ENCODE results near the gene SMC1B. TPM values are rescaled to one million over a fixed set of nuclear protein-coding genes. Genes with fewer than 3 reads are reported as not detected.
"Not testable (repeated sequence)": the region's sequence is repeated elsewhere in the genome, so short reads cannot be mapped to it uniquely, and the experiment has no call there.

The SMC1B gene
- total RNA-seq, 1 experiment from 2014 or later, result 0.12 TPM

DNA sequence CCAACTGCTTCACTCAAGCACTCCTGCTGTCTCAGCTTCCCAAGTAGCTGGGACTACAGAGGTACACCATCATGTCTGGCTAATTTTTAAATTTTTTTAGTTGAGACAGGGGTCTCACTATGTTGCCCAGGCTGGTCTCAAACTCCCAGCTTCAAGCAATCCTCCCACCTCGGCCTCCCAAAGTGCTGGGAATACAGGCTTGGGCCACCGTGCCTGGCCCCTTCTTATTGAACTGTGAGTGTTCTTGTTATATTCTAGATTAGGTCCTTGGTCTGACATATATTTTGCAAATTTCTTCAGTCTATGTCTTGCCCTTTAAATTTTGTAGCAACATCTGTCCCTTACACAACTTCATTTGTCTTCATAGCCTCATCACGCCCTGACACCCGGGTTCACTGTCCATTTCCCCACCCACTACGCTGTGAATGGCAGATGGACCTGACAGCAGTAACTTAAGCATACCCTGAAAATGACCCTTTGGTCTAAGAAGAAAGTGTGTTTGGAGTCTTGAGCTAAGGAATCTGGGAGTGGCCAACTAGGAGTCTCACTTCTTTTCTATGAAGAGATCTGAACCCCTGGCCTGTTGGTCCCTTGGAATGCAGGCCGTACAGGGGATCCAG, 107.8 kb downstream of the SMC1B start:
- DNase-seq (ENCODE audit: low read depth), result no peak

DNA sequence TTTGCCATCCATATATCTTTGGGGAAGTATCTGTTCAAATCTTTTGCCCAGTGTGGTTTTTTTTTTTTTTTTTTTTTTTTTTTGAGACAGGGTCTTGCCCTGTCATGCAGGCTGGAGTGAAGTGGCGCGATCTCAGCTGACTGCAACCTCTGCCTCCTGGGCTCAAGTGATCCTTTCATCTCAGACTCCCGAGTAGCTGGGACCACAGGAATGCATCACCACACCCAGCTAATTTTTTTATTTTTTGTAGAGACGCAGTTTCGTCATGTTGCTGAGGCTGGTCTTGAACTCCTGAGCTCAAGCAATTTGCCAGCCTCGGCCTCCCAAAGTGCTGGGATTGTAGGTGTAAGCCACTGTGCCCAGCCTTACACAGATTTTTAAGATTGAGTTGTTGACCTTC, 108.4 kb downstream of the SMC1B start:
- DNase-seq (ENCODE audit: low read depth), result peak; percentile 27

DNA sequence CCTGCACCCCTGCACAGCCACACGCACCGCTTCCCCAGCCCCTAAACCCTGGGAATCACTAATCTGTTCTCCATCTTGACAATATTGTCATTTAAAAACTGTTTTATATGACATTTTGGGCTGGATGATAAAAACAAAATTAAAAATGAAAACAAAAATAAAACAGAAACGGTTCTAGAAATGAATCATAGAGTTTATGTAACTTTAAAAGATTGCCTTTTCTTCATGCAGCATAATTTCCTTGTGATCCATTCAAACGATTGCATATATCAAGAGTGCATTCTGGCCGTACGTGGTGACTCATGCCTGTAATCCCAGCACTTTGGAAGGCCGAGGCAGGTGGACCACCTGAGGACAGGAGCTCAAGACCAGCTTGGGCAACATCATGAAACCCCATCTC, 110.2 kb downstream of the SMC1B start:
- DNase-seq (ENCODE audit: low read depth), result no peak

DNA sequence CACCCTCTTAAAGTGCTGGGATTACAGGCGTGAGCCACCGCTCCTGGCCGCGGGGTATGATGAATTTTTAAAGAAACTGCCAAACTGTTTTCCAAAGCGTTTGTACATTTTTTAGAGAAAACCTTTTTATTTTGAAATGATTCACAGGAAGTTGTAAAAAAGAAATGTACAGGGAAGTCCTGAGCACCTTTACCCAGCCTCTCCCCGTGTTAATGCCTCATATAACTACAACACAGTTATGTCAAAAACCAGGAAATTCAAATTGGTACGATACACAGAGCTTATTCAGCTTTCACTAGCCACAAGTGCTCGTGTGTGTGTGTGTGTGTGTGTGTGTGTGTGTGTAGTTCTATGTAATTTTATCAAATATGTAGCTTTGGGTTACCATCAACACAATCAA, 110.6 kb downstream of the SMC1B start:
- no peak for DNase-seq (ENCODE audit: low read depth)

DNA sequence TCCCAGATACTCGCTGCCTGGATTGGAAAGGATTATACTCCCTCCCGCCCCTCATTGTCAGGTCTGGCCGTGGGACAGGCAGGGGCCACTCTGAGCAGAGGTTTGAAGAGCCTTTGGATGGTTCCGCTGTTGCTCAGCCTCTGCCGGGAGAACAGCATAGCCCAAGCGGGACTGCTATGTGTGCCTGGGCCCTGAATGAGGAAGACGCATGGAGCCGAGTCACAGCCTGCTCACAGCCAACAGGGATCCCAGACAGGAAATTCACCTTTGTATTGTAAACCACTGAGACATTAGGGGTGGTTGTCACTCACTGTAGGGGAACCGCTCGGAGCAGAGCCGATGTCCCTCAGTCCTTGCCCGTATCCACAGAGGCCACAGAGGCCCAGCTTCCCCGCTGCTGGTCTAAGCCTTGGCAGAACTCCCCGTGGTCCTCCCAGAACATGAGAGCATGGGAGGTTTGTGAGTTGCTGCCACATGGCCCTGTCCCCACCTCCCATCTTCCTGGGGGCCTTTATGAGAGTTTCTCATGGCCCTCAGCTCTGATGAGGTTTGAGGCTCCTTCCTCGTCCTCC, 114.4 kb downstream of the SMC1B start:
- no peak for DNase-seq (ENCODE audit: low read depth)

DNA sequence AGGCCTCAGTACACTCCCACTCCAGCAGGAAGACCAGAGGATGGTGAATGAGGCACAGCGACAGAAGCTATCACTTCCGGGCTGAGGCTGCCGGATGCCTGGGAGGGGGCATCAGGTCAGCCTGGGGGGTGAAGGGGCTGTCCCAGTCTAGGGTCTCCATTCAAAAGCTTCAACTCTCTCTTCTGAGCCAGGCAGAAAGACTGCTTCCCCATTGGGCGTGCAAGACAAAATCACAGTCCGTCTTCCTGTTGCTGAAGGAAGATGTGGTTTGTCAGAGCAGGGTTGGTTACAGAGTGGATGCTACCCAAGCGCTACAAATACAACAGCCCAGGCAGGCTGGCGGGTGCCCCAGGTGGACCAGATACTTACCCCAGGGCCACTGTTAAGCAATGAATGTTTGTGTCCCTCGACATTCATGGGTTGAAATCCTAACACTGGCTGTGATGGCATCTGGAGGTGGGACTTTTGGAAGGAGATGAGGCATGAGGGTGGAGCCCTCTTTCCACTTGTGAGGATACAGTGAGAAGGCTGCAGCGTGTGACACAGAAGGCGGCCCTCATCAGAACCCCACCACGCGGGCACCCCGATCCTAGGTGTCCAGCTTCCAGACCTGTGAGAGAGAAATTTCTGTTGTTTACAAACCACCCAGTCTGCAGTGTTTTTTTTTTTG, 116.6 kb downstream of the SMC1B start:
- DNase-seq (ENCODE audit: low read depth), result no peak

DNA sequence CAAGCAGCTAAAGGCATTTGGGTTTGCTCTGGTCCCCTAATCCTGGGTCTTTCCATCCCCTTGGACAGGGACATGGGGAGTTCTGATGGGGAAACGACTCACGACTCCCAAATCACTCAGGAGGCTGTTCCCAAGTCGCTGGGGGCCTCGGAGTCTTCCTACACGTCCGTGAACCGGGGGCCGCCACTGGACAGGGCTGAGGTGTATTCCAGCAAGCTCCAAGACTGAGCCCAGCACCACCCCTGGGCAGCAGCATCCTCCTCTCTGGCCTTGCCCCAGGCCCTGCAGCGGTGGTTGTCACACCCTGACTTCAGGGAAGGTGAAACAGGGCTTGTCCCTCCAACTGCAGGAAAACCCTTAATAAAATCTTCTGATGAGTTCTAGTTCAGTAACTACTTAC, 117.9 kb downstream of the SMC1B start:
- no peak for DNase-seq (ENCODE audit: low read depth)

DNA sequence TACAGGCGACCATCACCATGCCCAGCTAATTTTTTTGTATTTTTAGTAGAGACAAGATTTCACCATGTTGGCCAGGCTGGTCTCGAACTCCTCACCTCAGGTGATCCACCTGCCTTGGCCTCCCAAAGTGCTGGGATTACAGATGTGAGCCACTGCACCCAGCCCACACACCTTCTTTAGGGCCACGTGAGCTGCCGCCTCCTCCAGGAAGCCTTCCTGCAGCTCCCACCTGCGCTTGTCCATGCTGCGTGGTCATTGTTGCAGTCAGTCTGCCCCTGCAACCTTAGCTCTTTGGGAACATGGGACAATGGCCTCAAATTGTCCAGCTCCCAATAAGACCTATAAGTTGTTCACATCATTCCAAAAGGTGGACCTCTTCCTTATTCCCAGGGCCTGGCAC, 118.4 kb downstream of the SMC1B start:
- DNase-seq (ENCODE audit: low read depth), result not testable (repeated sequence)

Other genes with a start within 250 kb of the SMC1B start
- 38.1 TPM in 2 replicates for gene NUP50, start 249.7 kb downstream of the SMC1B start, total RNA-seq (2014; rRNA removed; shearing (Covaris generic))
- 24.0 and 29.2 TPM in 2 replicates for gene KIAA0930, start 172.7 kb downstream of the SMC1B start, total RNA-seq (2014; rRNA removed; shearing (Covaris generic))
- not detected in 2 replicates for gene UPK3A, start 128.7 kb downstream of the SMC1B start, total RNA-seq (2014; rRNA removed; shearing (Covaris generic))
- 6.8 and 11.7 TPM in 2 replicates for gene FAM118A, start 103.7 kb downstream of the SMC1B start, total RNA-seq (2014; rRNA removed; shearing (Covaris generic))
- 3.7 and 5.5 TPM in 2 replicates for gene RIBC2, start 94 bp upstream of the SMC1B start, total RNA-seq (2014; rRNA removed; shearing (Covaris generic))
- gene FBLN1, start 89.3 kb upstream of the SMC1B start, total RNA-seq (2014; rRNA removed; shearing (Covaris generic)), result 1.7 and 2.1 TPM in 2 replicates

Measured in RPMI7951 (cell line).